WTC11 (cell line): ENCODE data around the gene GLUL. TPM values are rescaled to one million over a fixed set of nuclear protein-coding genes. Genes with fewer than 3 reads are reported as not detected.

ENCODE experiments used
- ATAC-seq: fragments of 200-7000 bp; cut with Tn5 transposase; 2 replicates; pipeline ENCODE4 v1.10.0; 2021; ENCODE audit warnings: mild to moderate bottlenecking, moderate library complexity
- Bru-seq: library from RNA; stranded (reverse); fragments of 400-500 nt; gene quantifications from one replicate; lab custom pipeline; 2021; lab: Mats Ljungman, UMichigan
- CTCF ChIA-PET: fragments of 300-600 bp; sonication (Branson Sonifier 250); formaldehyde crosslinking; loops from one replicate; lab custom pipeline; 2021; ENCODE audit warnings: antibody characterized with exemption; lab: Charles Lee
- POLR2A ChIA-PET: fragments of 350-600 bp; sonication (Branson Sonifier 250); formaldehyde crosslinking; loops from one replicate; lab custom pipeline; 2021; ENCODE audit warnings: antibody characterized with exemption; lab: Charles Lee
- DNase-seq: peaks from one replicate; pipeline ENCODE4 v3.0.0; 2021; ENCODE audit warnings: low spot score
- H3K27ac Mint-ChIP-seq: 2 replicates; pipeline ENCODE4 v1.8.0; 2021; ENCODE audit warnings: mixed read lengths
- H3K27me3 Mint-ChIP-seq: 2 replicates; pipeline ENCODE4 v1.8.0; 2021; ENCODE audit warnings: low read depth, mild to moderate bottlenecking, moderate library complexity, mixed read lengths
- H3K36me3 Mint-ChIP-seq: 2 replicates; pipeline ENCODE4 v1.8.0; 2021; ENCODE audit warnings: mixed read lengths
- H3K4me1 Mint-ChIP-seq: 2 replicates; pipeline ENCODE4 v1.8.0; 2022; ENCODE audit warnings: mixed read lengths
- H3K4me3 Mint-ChIP-seq: 2 replicates; pipeline ENCODE4 v1.8.0; 2021; ENCODE audit warnings: mild to moderate bottlenecking, moderate library complexity, mixed read lengths
- H3K9me3 Mint-ChIP-seq: 2 replicates; pipeline ENCODE4 v1.8.0; 2021; ENCODE audit warnings: mixed read lengths
- CREB1 ChIP-seq: sonication (generic); formaldehyde crosslinking; IDR thresholded peaks from 2 replicates; pipeline ENCODE4 v1.8.0; 2023; ENCODE audit warnings: mild to moderate bottlenecking, missing genetic modification reagents
- E2F5 ChIP-seq: sonication (generic); formaldehyde crosslinking; IDR thresholded peaks from 2 replicates; pipeline ENCODE4 v1.8.1; 2022; ENCODE audit warnings: mild to moderate bottlenecking, moderate library complexity, missing genetic modification reagents
- ELF4 ChIP-seq: sonication (generic); formaldehyde crosslinking; IDR thresholded peaks from 2 replicates; pipeline ENCODE4 v1.8.1; 2022; ENCODE audit warnings: low read depth, mild to moderate bottlenecking, moderate library complexity, missing genetic modification reagents
- ESRRA ChIP-seq: sonication (generic); formaldehyde crosslinking; IDR thresholded peaks from 2 replicates; pipeline ENCODE4 v1.8.1; 2022; ENCODE audit warnings: mild to moderate bottlenecking, missing genetic modification reagents, borderline replicate concordance
- GABPB1 ChIP-seq: sonication (generic); formaldehyde crosslinking; IDR thresholded peaks from 2 replicates; pipeline ENCODE4 v1.8.1; 2023; ENCODE audit warnings: mild to moderate bottlenecking, missing genetic modification reagents
- HMGXB4 ChIP-seq: sonication (generic); formaldehyde crosslinking; IDR thresholded peaks from 2 replicates; pipeline ENCODE4 v1.8.1; 2023; ENCODE audit warnings: mild to moderate bottlenecking, moderate library complexity, missing genetic modification reagents
- MYBL2 ChIP-seq: sonication (generic); formaldehyde crosslinking; IDR thresholded peaks from 2 replicates; pipeline ENCODE4 v1.8.1; 2023; ENCODE audit warnings: mild to moderate bottlenecking, moderate library complexity, missing genetic modification reagents
- NFATC4 ChIP-seq: fragments of 250-450 bp; sonication (Bioruptor Pico); IDR thresholded peaks from 2 replicates; pipeline ENCODE4 v1.9.0; 2021; ENCODE audit warnings: mild to moderate bottlenecking
- PRRX2 ChIP-seq: fragments of 250-450 bp; sonication (Bioruptor Pico); IDR thresholded peaks from 2 replicates; pipeline ENCODE4 v1.8.0; 2021; ENCODE audit warnings: mild to moderate bottlenecking
- RELA ChIP-seq: sonication (generic); formaldehyde crosslinking; IDR thresholded peaks from 2 replicates; pipeline ENCODE4 v1.8.1; 2022; ENCODE audit warnings: missing genetic modification reagents, mild to moderate bottlenecking, borderline replicate concordance
- TEAD4 ChIP-seq: sonication (generic); formaldehyde crosslinking; IDR thresholded peaks from 2 replicates; pipeline ENCODE4 v1.8.0; 2022; ENCODE audit warnings: mild to moderate bottlenecking, missing genetic modification reagents
- TP53 ChIP-seq: sonication (generic); formaldehyde crosslinking; IDR thresholded peaks from 2 replicates; pipeline ENCODE4 v1.8.1; 2023; ENCODE audit warnings: mild to moderate bottlenecking, missing genetic modification reagents
- USF2 ChIP-seq: sonication (generic); formaldehyde crosslinking; IDR thresholded peaks from 2 replicates; pipeline ENCODE4 v1.8.1; 2023; ENCODE audit warnings: mild to moderate bottlenecking, missing genetic modification reagents, moderate library complexity
- ZNF219 ChIP-seq: sonication (generic); formaldehyde crosslinking; IDR thresholded peaks from 2 replicates; pipeline ENCODE4 v1.8.0; 2023; ENCODE audit warnings: missing genetic modification reagents, mild to moderate bottlenecking, borderline replicate concordance
- ZNF232 ChIP-seq: sonication (generic); formaldehyde crosslinking; IDR thresholded peaks from 2 replicates; pipeline ENCODE4 v1.8.0; 2022; ENCODE audit warnings: mild to moderate bottlenecking, missing genetic modification reagents
- ZNF317 ChIP-seq: sonication (generic); formaldehyde crosslinking; IDR thresholded peaks from 2 replicates; pipeline ENCODE4 v1.8.1; 2023; ENCODE audit warnings: low read depth, mild to moderate bottlenecking, moderate library complexity, missing genetic modification reagents, borderline replicate concordance
- ZNF423 ChIP-seq: fragments of 250-450 bp; sonication (Bioruptor Pico); IDR thresholded peaks from 2 replicates; pipeline ENCODE4 v2.1.2; 2022; ENCODE audit warnings: mild to moderate bottlenecking, moderate library complexity
- ZNF671 ChIP-seq: fragments of 250-450 bp; sonication (Bioruptor Pico); IDR thresholded peaks from 2 replicates; pipeline ENCODE4 v1.8.0; 2021; ENCODE audit warnings: mild to moderate bottlenecking
- long read RNA-seq, 3 experiments: library from RNA in 1 of 3; library from capped mRNA in 1 of 3; library from polyadenylated mRNA in 1 of 3; unstranded in 2 of 3; stranded (forward) in 1 of 3; transcript quantifications; one replicate each; pipeline ENCODE4 v2.0.0, GENCODE V29; 2021
- total RNA-seq: library from RNA; stranded (reverse); gene quantifications from 3 replicates; pipeline ENCODE4 v1.2.3, GENCODE V29; 2021
- TF ChIP-seq, protein P1 (sequence below): fragments of 250-450 bp; sonication (Bioruptor Pico); IDR thresholded peaks from 2 replicates; pipeline ENCODE4 v1.9.0; 2021; ENCODE audit warnings: mild to moderate bottlenecking
- TF ChIP-seq, protein P2 (sequence below): sonication (generic); formaldehyde crosslinking; IDR thresholded peaks from 2 replicates; pipeline ENCODE4 v1.8.0; 2022; ENCODE audit warnings: mild to moderate bottlenecking, missing genetic modification reagents
- TF ChIP-seq, protein P3 (sequence below): sonication (generic); formaldehyde crosslinking; IDR thresholded peaks from 2 replicates; pipeline ENCODE4 v1.8.0; 2023; ENCODE audit warnings: missing genetic modification reagents, mild to moderate bottlenecking, borderline replicate concordance
- TF ChIP-seq, protein P4 (sequence below): sonication (generic); formaldehyde crosslinking; IDR thresholded peaks from 2 replicates; pipeline ENCODE4 v1.8.0; 2022; ENCODE audit warnings: mild to moderate bottlenecking, missing genetic modification reagents
- TF ChIP-seq, protein P5 (sequence below): sonication (generic); formaldehyde crosslinking; IDR thresholded peaks from 2 replicates; pipeline ENCODE4 v1.8.1; 2022; ENCODE audit warnings: low read depth, missing genetic modification reagents, borderline replicate concordance

GLUL gene
- total RNA-seq (240 to 284 TPM (median 269 TPM) in 3 replicates), Bru-seq, nascent RNA (percentile 99 among the genes with signal in this experiment)
- long read RNA-seq, experiment 1, full-length matches to known transcripts, result 836 of 987 reads
- long read RNA-seq, experiment 1, partial matches to known transcripts, result 62 of 987 reads
- long read RNA-seq, experiment 1, other reads (novel, unspliced or antisense), result 89 of 987 reads
- long read RNA-seq, experiment 2, full-length matches to known transcripts, result 123 of 214 reads
- long read RNA-seq, experiment 2, partial matches to known transcripts, result 33 of 214 reads
- long read RNA-seq, experiment 2, other reads (novel, unspliced or antisense), result 58 of 214 reads
- long read RNA-seq, experiment 3, full-length matches to known transcripts, result 41 of 55 reads
- long read RNA-seq, experiment 3, partial matches to known transcripts, result 1 of 55 reads
- long read RNA-seq, experiment 3, other reads (novel, unspliced or antisense), result 13 of 55 reads

- Mint-ChIP-seq H3K27me3 (no peaks in the 10 kb centered on the region), H3K4me3 (peak within 1 kb of the TSS; percentile 97), H3K9me3 (no peaks in the 10 kb centered on the region), H3K4me1 (peaks cover 41% of the 10 kb centered on the region), H3K36me3 (peaks cover 43% of the 10 kb centered on the region), H3K27ac (peak within 1 kb of the TSS; percentile 87)
- ChIA-PET CTCF (interaction anchor here (0.7 to 1.4 kb wide), 13 partner anchors 12 to 449 kb away, joined by 3 to 11 read pairs (median 4); no protein-coding TSS in a partner anchor), POLR2A (interaction anchor here (0.6 to 1.2 kb wide), 17 partner anchors 10 to 669 kb away, joined by 3 to 6 read pairs (median 3); no protein-coding TSS in a partner anchor)
- peak; percentile 95 for DNase-seq
- ATAC-seq, result peak; percentile 93
- TF ChIP-seq, protein P1, sequence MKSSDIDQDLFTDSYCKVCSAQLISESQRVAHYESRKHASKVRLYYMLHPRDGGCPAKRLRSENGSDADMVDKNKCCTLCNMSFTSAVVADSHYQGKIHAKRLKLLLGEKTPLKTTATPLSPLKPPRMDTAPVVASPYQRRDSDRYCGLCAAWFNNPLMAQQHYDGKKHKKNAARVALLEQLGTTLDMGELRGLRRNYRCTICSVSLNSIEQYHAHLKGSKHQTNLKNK (CRISPR knock-in tag), result peak; percentile 91
- TF ChIP-seq HMGXB4 (CRISPR knock-in tag), result peak; percentile 88; the same call in 1 of the 2 replicates
- TF ChIP-seq MYBL2 (CRISPR knock-in tag), result peak; percentile 18; the same call in 1 of the 2 replicates
- TF ChIP-seq PRRX2 (CRISPR knock-in tag), result peak; percentile 77; the same call in 1 of the 2 replicates
- no peak for TF ChIP-seq CREB1 (CRISPR knock-in tag)
- TF ChIP-seq USF2 (CRISPR knock-in tag), result peak; percentile 80
- TF ChIP-seq RELA (CRISPR knock-in tag), result peak; percentile 47; the same call in 1 of the 2 replicates
- TF ChIP-seq, protein P2, sequence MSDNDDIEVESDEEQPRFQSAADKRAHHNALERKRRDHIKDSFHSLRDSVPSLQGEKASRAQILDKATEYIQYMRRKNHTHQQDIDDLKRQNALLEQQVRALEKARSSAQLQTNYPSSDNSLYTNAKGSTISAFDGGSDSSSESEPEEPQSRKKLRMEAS, result peak; percentile 85
- peak; percentile 69 for TF ChIP-seq GABPB1 (CRISPR knock-in tag)
- no peak; the same call in 1 of the 2 replicates for TF ChIP-seq ZNF219 (CRISPR knock-in tag)
- TF ChIP-seq ZNF232 (CRISPR knock-in tag), result peak; percentile 30; the same call in 1 of the 2 replicates
- 0 out of 2 replicates have a peak, but pooled peaks have one; percentile 12 for TF ChIP-seq ELF4 (CRISPR knock-in tag)
- TF ChIP-seq, protein P3, sequence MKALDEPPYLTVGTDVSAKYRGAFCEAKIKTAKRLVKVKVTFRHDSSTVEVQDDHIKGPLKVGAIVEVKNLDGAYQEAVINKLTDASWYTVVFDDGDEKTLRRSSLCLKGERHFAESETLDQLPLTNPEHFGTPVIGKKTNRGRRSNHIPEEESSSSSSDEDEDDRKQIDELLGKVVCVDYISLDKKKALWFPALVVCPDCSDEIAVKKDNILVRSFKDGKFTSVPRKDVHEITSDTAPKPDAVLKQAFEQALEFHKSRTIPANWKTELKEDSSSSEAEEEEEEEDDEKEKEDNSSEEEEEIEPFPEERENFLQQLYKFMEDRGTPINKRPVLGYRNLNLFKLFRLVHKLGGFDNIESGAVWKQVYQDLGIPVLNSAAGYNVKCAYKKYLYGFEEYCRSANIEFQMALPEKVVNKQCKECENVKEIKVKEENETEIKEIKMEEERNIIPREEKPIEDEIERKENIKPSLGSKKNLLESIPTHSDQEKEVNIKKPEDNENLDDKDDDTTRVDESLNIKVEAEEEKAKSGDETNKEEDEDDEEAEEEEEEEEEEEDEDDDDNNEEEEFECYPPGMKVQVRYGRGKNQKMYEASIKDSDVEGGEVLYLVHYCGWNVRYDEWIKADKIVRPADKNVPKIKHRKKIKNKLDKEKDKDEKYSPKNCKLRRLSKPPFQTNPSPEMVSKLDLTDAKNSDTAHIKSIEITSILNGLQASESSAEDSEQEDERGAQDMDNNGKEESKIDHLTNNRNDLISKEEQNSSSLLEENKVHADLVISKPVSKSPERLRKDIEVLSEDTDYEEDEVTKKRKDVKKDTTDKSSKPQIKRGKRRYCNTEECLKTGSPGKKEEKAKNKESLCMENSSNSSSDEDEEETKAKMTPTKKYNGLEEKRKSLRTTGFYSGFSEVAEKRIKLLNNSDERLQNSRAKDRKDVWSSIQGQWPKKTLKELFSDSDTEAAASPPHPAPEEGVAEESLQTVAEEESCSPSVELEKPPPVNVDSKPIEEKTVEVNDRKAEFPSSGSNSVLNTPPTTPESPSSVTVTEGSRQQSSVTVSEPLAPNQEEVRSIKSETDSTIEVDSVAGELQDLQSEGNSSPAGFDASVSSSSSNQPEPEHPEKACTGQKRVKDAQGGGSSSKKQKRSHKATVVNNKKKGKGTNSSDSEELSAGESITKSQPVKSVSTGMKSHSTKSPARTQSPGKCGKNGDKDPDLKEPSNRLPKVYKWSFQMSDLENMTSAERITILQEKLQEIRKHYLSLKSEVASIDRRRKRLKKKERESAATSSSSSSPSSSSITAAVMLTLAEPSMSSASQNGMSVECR (CRISPR knock-in tag), result peak; percentile 96
- no peak for TF ChIP-seq ZNF317 (CRISPR knock-in tag)
- peak; percentile 82; the same call in 1 of the 2 replicates for TF ChIP-seq TEAD4 (CRISPR knock-in tag)
- peak; percentile 48 for TF ChIP-seq E2F5 (CRISPR knock-in tag)
- TF ChIP-seq, protein P4, sequence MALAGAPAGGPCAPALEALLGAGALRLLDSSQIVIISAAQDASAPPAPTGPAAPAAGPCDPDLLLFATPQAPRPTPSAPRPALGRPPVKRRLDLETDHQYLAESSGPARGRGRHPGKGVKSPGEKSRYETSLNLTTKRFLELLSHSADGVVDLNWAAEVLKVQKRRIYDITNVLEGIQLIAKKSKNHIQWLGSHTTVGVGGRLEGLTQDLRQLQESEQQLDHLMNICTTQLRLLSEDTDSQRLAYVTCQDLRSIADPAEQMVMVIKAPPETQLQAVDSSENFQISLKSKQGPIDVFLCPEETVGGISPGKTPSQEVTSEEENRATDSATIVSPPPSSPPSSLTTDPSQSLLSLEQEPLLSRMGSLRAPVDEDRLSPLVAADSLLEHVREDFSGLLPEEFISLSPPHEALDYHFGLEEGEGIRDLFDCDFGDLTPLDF, result 0 out of 2 replicates have a peak, but pooled peaks have one; percentile 43
- no peak for TF ChIP-seq ZNF423
- TF ChIP-seq ESRRA (CRISPR knock-in tag), result peak; percentile 93; the same call in 1 of the 2 replicates
- TF ChIP-seq ZNF671, result peak; percentile 45; the same call in 1 of the 2 replicates
- no peak; the same call in 1 of the 2 replicates for TF ChIP-seq TP53 (CRISPR knock-in tag)
- TF ChIP-seq, protein P5, sequence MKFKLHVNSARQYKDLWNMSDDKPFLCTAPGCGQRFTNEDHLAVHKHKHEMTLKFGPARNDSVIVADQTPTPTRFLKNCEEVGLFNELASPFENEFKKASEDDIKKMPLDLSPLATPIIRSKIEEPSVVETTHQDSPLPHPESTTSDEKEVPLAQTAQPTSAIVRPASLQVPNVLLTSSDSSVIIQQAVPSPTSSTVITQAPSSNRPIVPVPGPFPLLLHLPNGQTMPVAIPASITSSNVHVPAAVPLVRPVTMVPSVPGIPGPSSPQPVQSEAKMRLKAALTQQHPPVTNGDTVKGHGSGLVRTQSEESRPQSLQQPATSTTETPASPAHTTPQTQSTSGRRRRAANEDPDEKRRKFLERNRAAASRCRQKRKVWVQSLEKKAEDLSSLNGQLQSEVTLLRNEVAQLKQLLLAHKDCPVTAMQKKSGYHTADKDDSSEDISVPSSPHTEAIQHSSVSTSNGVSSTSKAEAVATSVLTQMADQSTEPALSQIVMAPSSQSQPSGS, result no peak
- no peak for TF ChIP-seq NFATC4 (CRISPR knock-in tag)
These were observed at the start of gene GLUL for GRCh38 chr1:182391362-182392049. GLUL (minus strand) TSS chr1:182391790; CDS start chr1:182388737, 3,053 bp downstream.
